ENCODE measurements around the gene FCN3.

The FCN3 gene

GRCh38 chr1:27405074-27405473, 30.4 kb upstream of the FCN3 start:
- no peak overlapping the region for H3K4me3 ChIP-seq (ENCODE audit: low read depth, low read length)
- no peak for TF ChIP-seq CTCF (IDR thresholded peaks at IDR 0.05; ENCODE audit: low read depth, low read length)

GRCh38 chr1:27403931-27404330, 29.3 kb upstream of the FCN3 start:
- no peak overlapping the region for H3K4me3 ChIP-seq (ENCODE audit: low read depth, low read length)
- no peak for TF ChIP-seq CTCF (IDR thresholded peaks at IDR 0.05; ENCODE audit: low read depth, low read length)

DNA sequence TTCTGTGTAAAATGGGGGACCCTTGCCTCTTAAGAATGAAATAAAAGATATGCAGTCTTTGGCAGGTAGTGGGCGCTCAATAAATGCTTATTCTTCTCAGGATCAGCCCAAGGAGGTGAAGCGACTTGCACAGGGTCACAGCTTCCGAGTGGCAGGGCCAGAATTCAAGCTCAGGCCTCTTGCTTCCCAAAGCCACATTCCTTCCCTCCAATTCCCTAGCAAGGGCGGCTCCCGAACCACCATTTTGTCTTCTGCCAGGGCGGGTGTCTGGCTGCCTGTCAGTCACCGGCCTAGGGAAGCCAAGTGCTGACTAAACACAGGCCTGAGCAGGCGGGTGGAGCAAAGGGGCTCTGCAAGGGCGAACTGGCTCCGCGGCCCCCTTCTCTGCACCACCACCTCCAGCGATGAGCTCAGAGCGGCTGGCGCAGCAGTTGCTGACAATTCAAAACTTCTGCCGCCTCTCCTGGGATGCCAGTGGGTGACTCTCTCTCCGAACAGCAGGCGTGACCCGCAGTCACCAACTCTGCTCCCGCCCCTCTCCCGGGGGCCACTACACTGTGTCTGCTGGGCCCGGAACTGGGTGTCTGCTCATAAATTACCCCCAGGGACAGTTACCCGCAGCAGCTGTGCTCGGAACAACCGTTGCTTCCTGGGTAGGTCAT, 28.6 kb upstream of the FCN3 start:
- TF ChIP-seq CTCF (IDR thresholded peaks at IDR 0.05; ENCODE audit: low read depth, low read length), result no peak
- no peak overlapping the region for H3K4me3 ChIP-seq (ENCODE audit: low read depth, low read length)

- peak; percentile 53 for TF ChIP-seq CTCF (IDR thresholded peaks at IDR 0.05; ENCODE audit: low read depth, low read length)
- no peak overlapping the region for H3K4me3 ChIP-seq (ENCODE audit: low read depth, low read length)
Measured at GRCh38 chr1:27402349-27402754, 27.7 kb upstream of the FCN3 start.

DNA sequence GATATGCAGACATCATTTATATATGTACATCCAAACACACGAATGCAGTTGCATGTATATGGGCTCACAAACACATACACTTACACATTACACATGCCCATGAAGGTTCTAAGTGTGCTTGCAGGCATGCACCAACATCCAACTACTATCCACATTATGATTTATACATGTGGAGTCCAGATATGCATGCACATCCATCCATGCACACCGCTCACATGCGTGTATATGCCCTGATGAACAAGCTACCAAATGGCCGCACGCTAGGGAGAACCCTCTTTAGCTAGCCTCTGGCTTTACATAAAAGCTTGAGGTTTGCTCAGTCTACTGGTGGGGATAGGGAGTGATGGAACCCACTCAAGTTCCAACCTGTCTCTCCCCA, 26.3 kb upstream of the FCN3 start:
- TF ChIP-seq CTCF (IDR thresholded peaks at IDR 0.05; ENCODE audit: low read depth, low read length), result no peak
- H3K4me3 ChIP-seq (ENCODE audit: low read depth, low read length), result no peak overlapping the region

- H3K4me3 ChIP-seq (ENCODE audit: low read depth, low read length), result no peak overlapping the region
- no peak for TF ChIP-seq CTCF (IDR thresholded peaks at IDR 0.05; ENCODE audit: low read depth, low read length)
Measured at GRCh38 chr1:27400082-27400962, 25.7 kb upstream of the FCN3 start.

Measured in WI38 (cell line).